Measurements from ENCODE around the gene CXXC4.
A peak's percentile ranks its signal among the peaks of the same experiment; 100 is the strongest.

The CXXC4 gene

DNA sequence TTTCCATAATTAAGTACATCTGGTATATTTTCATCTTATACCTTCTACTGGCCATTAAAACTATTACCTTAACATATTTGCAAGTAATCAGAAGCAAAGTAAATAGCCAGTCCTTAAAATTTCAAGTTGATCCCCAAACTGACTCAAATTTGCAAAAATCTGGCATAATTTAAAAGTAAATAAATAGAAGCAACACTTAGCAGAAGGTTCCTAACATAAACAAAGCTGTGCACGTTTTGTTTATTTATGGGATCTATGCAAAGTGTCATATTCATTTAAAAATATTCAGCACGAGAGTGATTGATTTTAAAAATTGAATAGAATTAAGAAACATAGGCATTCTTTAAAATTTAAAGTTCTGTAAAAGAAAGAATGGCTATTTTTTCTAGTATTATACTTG lies 9.8 kb upstream of the CXXC4 start:
- Histone ChIP-seq H3K4me3 (ENCODE audit: extremely low read depth, insufficient read depth, low read length, poor library complexity, severe bottlenecking) (no peak overlapping the region), H3K36me3 (ENCODE audit: control insufficient read depth, insufficient read depth, low read length) (no peaks in the 10 kb centered on the region), H3K4me1 (ENCODE audit: control insufficient read depth, insufficient read depth, low read length, poor library complexity, severe bottlenecking) (no peaks in the 10 kb centered on the region), H3K27ac (ENCODE audit: low read depth, low read length, severe bottlenecking) (no peak overlapping the region), H3K9me3 (ENCODE audit: control insufficient read depth, low read length) (no peaks in the 10 kb centered on the region)
- no CpG with 5 or more reads among the region's 2 CpGs for WGBS, 2 experiments (ENCODE audit: insufficient coverage in 2 of 2)

DNA sequence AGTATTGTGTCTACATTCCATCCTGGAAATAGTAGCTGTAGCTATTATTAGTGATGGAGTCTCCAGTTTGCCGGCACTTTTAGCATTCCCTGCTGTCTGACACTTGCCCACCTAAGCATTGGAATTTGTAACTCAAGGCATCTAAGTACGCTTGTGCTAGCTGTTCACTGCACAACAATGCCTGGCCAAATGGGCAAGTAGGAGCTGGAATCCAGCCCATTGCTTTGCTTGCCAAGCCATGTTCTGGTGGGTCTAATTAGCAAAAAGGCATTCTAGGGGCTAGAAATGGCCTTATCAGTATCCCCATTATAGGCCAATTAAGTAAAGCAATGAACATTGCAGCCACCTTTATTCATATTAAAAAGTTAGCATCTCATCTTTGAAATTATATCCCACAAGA lies 7.8 kb upstream of the CXXC4 start:
- no peaks in the 10 kb centered on the region for H3K9me3 ChIP-seq (ENCODE audit: control insufficient read depth, low read length)
- no peaks in the 10 kb centered on the region for H3K36me3 ChIP-seq (ENCODE audit: control insufficient read depth, insufficient read depth, low read length)
- no peak overlapping the region for H3K27ac ChIP-seq (ENCODE audit: low read depth, low read length, severe bottlenecking)
- no peak overlapping the region for H3K4me3 ChIP-seq (ENCODE audit: extremely low read depth, insufficient read depth, low read length, poor library complexity, severe bottlenecking)
- H3K4me1 ChIP-seq (ENCODE audit: control insufficient read depth, insufficient read depth, low read length, poor library complexity, severe bottlenecking), result no peaks in the 10 kb centered on the region
- 73 to 95% methylated on average over 2 of the region's 2 CpGs for WGBS, 2 experiments (ENCODE audit: insufficient coverage in 2 of 2)

DNA sequence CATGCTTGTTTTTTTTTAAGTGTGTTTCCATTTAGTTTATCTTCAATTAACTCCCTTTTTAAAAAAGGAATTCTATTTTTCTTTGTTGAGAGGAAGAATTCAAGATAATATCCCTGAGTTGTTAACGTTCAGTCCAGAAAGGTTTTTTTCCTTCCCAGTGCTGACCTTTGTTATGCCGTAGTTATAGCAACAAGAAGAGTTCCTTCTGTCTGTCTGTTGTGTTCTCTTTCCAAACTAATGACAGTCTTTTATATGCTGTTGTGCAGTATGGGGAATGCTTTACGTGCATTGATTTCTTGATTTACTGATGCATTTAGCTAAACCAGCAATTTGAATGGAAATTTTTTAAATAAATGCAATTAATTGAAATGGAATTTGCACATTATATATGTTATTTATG lies 6.6 kb upstream of the CXXC4 start:
- WGBS, 2 experiments (ENCODE audit: insufficient coverage in 2 of 2), result 67 to 80% methylated on average over 1 of the region's 3 CpGs
- H3K27ac ChIP-seq (ENCODE audit: low read depth, low read length, severe bottlenecking), result peak overlapping the region; percentile 47

DNA sequence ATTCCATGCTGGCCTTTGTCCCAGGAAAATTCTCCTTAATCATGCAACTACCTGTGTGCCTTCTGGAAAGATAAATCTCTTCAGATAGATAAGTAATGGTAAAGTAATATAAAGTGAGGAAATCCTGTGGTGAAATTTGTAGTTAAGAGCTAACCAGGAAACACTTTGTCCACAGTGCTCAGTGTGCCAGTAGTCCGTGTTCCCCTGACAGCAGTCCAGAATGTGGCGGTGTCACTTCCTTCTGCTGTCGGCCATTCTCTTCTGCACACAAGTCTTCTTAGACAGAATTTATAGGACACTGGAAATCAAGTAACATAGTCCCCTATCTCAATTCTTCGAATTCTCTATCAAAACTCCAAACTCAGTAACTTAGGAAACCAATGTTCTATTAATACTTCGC lies 5.7 kb upstream of the CXXC4 start:
- Histone ChIP-seq H3K9me3 (ENCODE audit: control insufficient read depth, low read length) (no peaks in the 10 kb centered on the region), H3K36me3 (ENCODE audit: control insufficient read depth, insufficient read depth, low read length) (no peaks in the 10 kb centered on the region), H3K4me3 (ENCODE audit: extremely low read depth, insufficient read depth, low read length, poor library complexity, severe bottlenecking) (no peak overlapping the region), H3K27ac (ENCODE audit: low read depth, low read length, severe bottlenecking) (peak overlapping the region; percentile 47), H3K4me1 (ENCODE audit: control insufficient read depth, insufficient read depth, low read length, poor library complexity, severe bottlenecking) (no peaks in the 10 kb centered on the region)
- 83 to 88% methylated on average over 2 to 5 of the region's 5 CpGs for WGBS, 2 experiments (ENCODE audit: insufficient coverage in 2 of 2)

More for the DNA sequence above, 6.6 kb upstream of the CXXC4 start:
- Histone ChIP-seq H3K9me3 (ENCODE audit: control insufficient read depth, low read length) (no peaks in the 10 kb centered on the region), H3K36me3 (ENCODE audit: control insufficient read depth, insufficient read depth, low read length) (no peaks in the 10 kb centered on the region), H3K4me3 (ENCODE audit: extremely low read depth, insufficient read depth, low read length, poor library complexity, severe bottlenecking) (no peak overlapping the region), H3K4me1 (ENCODE audit: control insufficient read depth, insufficient read depth, low read length, poor library complexity, severe bottlenecking) (no peaks in the 10 kb centered on the region)

DNA sequence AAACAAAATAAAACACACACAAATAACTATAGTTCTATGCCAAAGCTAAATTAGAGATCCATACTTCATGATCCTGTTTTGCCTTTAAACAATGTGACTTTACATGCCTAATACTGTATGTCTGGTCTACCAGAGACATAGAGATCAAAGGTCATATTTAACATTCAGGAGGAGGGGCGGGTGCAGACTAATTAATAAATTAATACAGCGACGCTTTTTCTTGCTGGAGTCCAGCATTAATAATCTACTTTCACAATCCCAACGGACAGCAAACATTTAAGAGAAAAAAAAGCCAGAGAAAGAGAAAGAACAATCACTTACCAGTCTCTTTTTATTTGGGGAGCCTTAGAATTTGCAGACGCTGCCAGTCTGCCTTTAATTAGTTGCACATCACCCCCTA lies 509 bp downstream of the CXXC4 start:
- WGBS, 2 experiments (ENCODE audit: insufficient coverage in 2 of 2), result 0 to 3% methylated on average over 1 to 3 of the region's 5 CpGs
- Histone ChIP-seq H3K4me1 (ENCODE audit: control insufficient read depth, insufficient read depth, low read length, poor library complexity, severe bottlenecking) (peaks cover 23% of the 10 kb centered on the region), H3K9me3 (ENCODE audit: control insufficient read depth, low read length) (no peaks in the 10 kb centered on the region), H3K36me3 (ENCODE audit: control insufficient read depth, insufficient read depth, low read length) (no peaks in the 10 kb centered on the region), H3K27ac (ENCODE audit: low read depth, low read length, severe bottlenecking) (peak overlapping the region; percentile 67), H3K4me3 (ENCODE audit: extremely low read depth, insufficient read depth, low read length, poor library complexity, severe bottlenecking) (peak overlapping the region; percentile 54)

DNA sequence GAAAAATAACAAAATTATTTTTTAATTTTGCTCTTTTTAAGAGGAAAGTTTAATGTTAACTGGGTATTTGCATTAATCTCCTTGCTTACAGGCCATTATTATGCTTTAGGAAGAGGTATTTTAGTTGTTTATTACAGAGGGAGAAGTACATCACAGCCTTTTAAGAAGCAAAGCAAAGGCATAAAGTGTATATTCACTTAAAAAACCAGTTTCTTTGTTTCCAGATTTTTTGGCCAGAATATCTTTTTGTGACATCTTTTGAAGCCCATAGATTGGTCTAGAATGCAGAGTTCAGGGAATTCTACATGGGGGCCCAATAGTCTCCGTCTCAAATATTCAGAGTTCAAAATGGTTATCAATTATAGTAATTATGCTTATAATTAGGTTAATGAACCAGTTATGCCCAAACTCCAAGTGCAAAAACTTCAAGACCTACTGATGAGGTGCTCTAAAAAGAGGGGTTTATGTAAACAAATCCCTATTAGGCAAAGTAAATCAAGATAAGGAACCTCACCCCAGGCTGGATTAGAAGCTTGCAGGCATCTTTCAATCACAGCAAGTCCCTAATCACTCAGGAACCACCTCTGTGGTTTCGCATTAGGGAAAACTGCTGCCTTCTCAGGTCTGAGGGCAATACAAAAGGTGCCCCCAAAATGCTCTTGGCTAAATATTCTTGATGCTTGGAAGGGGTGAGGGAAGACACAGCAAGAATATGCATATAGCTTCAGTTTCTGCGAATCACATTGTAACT lies 1.4 kb downstream of the CXXC4 start:
- H3K4me3 ChIP-seq (ENCODE audit: extremely low read depth, insufficient read depth, low read length, poor library complexity, severe bottlenecking), result peak overlapping the region; percentile 54
- no peak overlapping the region for H3K27ac ChIP-seq (ENCODE audit: low read depth, low read length, severe bottlenecking)
- H3K4me1 ChIP-seq (ENCODE audit: control insufficient read depth, insufficient read depth, low read length, poor library complexity, severe bottlenecking), result peaks cover 23% of the 10 kb centered on the region
- no peaks in the 10 kb centered on the region for H3K36me3 ChIP-seq (ENCODE audit: control insufficient read depth, insufficient read depth, low read length)
- WGBS, 2 experiments (ENCODE audit: insufficient coverage in 2 of 2), result 0 to 20% methylated on average over 1 of the region's 3 CpGs
- H3K9me3 ChIP-seq (ENCODE audit: control insufficient read depth, low read length), result no peaks in the 10 kb centered on the region

DNA sequence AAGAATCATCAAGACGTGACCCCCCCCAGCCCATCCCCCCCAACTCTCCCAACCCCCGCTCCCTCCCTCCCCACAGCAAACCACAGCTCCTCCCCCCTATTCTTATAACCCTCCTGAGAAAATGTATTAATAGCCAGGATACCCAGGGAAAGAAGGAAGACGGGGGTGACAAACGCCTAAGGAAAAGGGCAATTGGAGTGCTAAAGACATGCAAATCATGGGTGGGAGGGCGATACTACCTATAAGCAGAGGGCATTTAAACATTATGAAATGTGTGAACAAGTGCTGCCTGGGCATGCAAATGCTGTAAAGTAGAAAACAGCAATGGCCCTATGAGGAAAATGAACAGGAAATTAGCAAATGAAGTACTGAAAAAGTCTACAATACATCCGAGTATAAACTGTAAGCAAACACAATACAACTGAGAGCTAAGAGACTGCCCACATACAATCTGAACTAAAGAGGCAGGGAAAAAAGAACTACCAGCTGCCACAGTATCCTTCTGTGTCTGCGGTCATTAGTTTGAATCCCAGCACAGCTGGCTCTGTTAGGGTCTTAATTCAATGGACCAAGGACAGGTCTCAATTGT lies 2.4 kb downstream of the CXXC4 start:
- no peaks in the 10 kb centered on the region for H3K9me3 ChIP-seq (ENCODE audit: control insufficient read depth, low read length)
- peaks cover 23% of the 10 kb centered on the region for H3K4me1 ChIP-seq (ENCODE audit: control insufficient read depth, insufficient read depth, low read length, poor library complexity, severe bottlenecking)
- H3K27ac ChIP-seq (ENCODE audit: low read depth, low read length, severe bottlenecking), result peak overlapping the region; percentile 30
- no peaks in the 10 kb centered on the region for H3K36me3 ChIP-seq (ENCODE audit: control insufficient read depth, insufficient read depth, low read length)
- H3K4me3 ChIP-seq (ENCODE audit: extremely low read depth, insufficient read depth, low read length, poor library complexity, severe bottlenecking), result peak overlapping the region; percentile 54
- WGBS, 2 experiments (ENCODE audit: insufficient coverage in 2 of 2), result 0 to 4% methylated on average over 3 to 4 of the region's 7 CpGs

DNA sequence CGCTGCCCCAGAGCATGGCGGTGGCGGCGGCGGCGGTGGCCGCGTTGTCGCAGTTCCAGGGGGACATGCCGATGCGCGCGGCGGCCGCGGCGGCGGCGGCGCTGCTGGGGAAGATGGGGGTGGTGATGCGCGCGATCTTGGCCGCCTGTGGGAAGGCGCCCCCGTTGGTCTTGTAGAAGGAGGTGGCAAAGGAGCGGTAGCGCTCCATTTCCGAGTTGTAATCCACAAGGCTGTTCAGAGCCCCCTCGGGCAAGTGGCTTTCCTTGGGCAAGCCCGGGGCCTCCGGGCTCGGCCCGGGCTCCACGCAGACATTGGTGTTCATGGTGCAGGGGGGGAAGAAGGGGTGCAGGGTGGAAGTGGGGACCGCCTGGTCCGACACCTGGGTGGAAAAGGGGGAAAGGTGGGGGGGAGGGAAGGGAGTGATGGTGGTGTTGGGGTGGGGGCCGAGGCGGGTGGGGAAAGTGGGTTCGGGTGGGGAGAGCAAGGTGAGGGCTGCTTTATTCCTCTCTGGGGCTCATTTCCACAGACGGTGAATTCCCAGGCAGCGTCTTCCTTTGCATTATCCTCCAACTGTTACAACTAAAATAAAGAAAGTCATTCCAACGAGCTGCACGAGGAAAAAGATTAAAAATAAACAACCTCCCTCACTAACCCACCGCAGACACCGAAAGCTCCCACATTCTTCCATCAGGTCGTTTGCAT lies 3.1 kb downstream of the CXXC4 start:
- Histone ChIP-seq H3K4me3 (ENCODE audit: extremely low read depth, insufficient read depth, low read length, poor library complexity, severe bottlenecking) (peak overlapping the region; percentile 54), H3K9me3 (ENCODE audit: control insufficient read depth, low read length) (no peaks in the 10 kb centered on the region), H3K4me1 (ENCODE audit: control insufficient read depth, insufficient read depth, low read length, poor library complexity, severe bottlenecking) (peaks cover 23% of the 10 kb centered on the region), H3K27ac (ENCODE audit: low read depth, low read length, severe bottlenecking) (no peak overlapping the region), H3K36me3 (ENCODE audit: control insufficient read depth, insufficient read depth, low read length) (no peaks in the 10 kb centered on the region)
- 0% methylated on average over 8 to 10 of the region's 47 CpGs for WGBS, 2 experiments (ENCODE audit: insufficient coverage in 2 of 2)

DNA sequence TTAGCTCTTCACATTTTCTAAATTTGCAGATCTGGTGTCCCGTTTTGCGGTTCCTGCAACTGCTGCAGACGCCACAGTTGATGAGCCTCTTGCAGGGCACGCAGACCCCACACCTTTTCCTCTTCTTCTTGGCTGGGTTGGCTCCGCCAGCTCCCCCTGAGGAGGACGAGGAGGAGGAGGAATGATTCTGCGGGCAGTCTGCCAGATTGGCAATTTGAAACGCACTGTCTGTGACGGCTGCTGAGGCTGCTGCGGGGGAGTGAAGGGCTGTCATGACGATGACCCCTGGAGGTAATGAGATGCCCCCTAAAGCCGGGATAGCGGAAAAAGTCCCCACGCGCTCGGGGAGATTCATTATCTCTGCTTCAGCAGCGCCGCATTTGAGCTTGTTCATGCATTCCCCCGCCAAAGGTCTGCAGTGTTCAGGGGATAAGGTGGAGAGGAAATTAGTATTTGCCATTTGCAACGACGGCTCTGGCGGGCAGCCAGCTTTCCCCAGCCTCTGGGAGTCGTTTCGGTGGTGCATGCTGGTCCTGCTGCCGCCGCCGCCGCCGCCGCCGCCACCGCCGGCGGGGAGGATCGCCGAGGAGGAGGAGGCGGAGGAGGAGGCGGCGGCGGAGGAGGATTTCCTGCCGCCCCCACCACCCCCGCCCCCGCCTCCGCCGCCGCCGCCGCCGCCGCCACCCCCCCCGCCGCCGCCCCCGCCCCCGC lies 3.8 kb downstream of the CXXC4 start:
- Histone ChIP-seq H3K4me3 (ENCODE audit: extremely low read depth, insufficient read depth, low read length, poor library complexity, severe bottlenecking) (peak overlapping the region; percentile 54), H3K27ac (ENCODE audit: low read depth, low read length, severe bottlenecking) (peak overlapping the region; percentile 65), H3K9me3 (ENCODE audit: control insufficient read depth, low read length) (no peaks in the 10 kb centered on the region), H3K4me1 (ENCODE audit: control insufficient read depth, insufficient read depth, low read length, poor library complexity, severe bottlenecking) (peaks cover 23% of the 10 kb centered on the region), H3K36me3 (ENCODE audit: control insufficient read depth, insufficient read depth, low read length) (no peaks in the 10 kb centered on the region)
- WGBS, 2 experiments (ENCODE audit: insufficient coverage in 2 of 2), result 0% methylated on average over 14 to 16 of the region's 55 CpGs

DNA sequence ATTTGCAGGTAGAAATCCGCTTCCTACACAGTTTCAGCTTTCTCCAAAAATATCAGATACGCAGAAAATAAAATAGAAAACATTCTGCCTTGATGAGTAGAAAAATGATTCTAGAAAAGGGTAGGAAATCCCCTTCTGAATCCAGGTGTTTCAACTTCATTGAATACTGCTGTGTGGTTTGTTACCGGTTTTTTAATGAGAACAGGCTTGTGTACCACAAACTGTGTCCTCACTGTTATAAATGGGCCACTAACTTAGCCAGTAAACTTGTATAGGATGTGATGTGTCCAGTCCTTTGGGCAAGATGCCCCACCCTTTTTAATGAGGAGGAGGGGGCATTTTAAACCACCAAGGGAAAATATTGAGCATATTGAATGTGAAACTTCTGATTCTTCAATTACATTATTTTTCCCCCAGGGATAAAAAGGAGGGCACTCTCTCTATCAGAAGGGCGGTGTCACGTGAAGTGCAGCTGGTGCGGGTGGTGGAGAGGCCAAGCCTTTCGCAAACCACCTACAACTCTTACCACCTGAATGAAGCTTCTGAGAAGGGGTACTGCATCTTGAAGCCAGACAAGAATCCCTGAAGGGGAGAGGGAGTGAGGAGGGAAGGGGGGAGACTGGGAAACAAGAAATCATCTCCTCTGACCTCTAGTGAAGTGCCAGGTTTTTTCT lies 4.5 kb downstream of the CXXC4 start:
- H3K4me3 ChIP-seq (ENCODE audit: extremely low read depth, insufficient read depth, low read length, poor library complexity, severe bottlenecking), result peak overlapping the region; percentile 54
- WGBS, 2 experiments (ENCODE audit: insufficient coverage in 2 of 2), result 0% methylated on average over 1 of the region's 7 CpGs; no CpG with 5 or more reads in 1 of the 2 experiments

More for the DNA sequence above, 4.5 kb downstream of the CXXC4 start:
- Histone ChIP-seq H3K36me3 (ENCODE audit: control insufficient read depth, insufficient read depth, low read length) (no peaks in the 10 kb centered on the region), H3K9me3 (ENCODE audit: control insufficient read depth, low read length) (no peaks in the 10 kb centered on the region), H3K27ac (ENCODE audit: low read depth, low read length, severe bottlenecking) (peak overlapping the region; percentile 65), H3K4me1 (ENCODE audit: control insufficient read depth, insufficient read depth, low read length, poor library complexity, severe bottlenecking) (peaks cover 23% of the 10 kb centered on the region)
